MCF 10A (cell line): ENCODE data around the gene CAMKMT. TPM values are rescaled to one million over a fixed set of nuclear protein-coding genes. Genes with fewer than 3 reads are reported as not detected.

Source experiments
- BruUV-seq: library from RNA; stranded (reverse); fragments of 400-500 nt; replicated peaks from 2 replicates; lab custom pipeline; 2021; lab: Mats Ljungman, UMichigan
- CTCF ChIA-PET: fragments of 300-600 bp; sonication (Branson Sonifier 250); formaldehyde crosslinking; extraction: SDS; loops from one replicate; lab custom pipeline; 2021; ENCODE audit warnings: antibody characterized with exemption, inconsistent platforms; lab: Yijun Ruan, JAX
- POLR2A ChIA-PET: fragments of 300-600, 350-650 bp; sonication (Branson Sonifier 250); formaldehyde crosslinking; extraction: SDS; loops from one replicate; lab custom pipeline; 2020; ENCODE audit warnings: antibody characterized with exemption, inconsistent platforms; lab: Yijun Ruan, JAX
- DNase-seq: peaks from one replicate; pipeline ENCODE4 v3.0.0-alpha.2; 2018; ENCODE audit not compliant: unreplicated experiment
- H3K27ac Mint-ChIP-seq: one replicate; pipeline ENCODE4 v1.8.0; 2022; ENCODE audit warnings: mild to moderate bottlenecking, low read depth, mixed read lengths; ENCODE audit not compliant: unreplicated experiment
- H3K27me3 Mint-ChIP-seq: one replicate; pipeline ENCODE4 v1.8.0; 2022; ENCODE audit warnings: mixed read lengths; ENCODE audit not compliant: insufficient read depth, unreplicated experiment
- H3K36me3 Mint-ChIP-seq: one replicate; pipeline ENCODE4 v1.8.0; 2022; ENCODE audit warnings: mild to moderate bottlenecking, moderate library complexity, mixed read lengths; ENCODE audit not compliant: insufficient read depth, unreplicated experiment
- H3K4me1 Mint-ChIP-seq: one replicate; pipeline ENCODE4 v1.8.0; 2022; ENCODE audit warnings: mixed read lengths; ENCODE audit not compliant: insufficient read depth, unreplicated experiment
- H3K4me3 Mint-ChIP-seq: one replicate; pipeline ENCODE4 v1.8.0; 2022; ENCODE audit warnings: mild to moderate bottlenecking, moderate library complexity, mixed read lengths; ENCODE audit not compliant: unreplicated experiment
- H3K9me3 Mint-ChIP-seq: one replicate; pipeline ENCODE4 v1.8.0; 2022; ENCODE audit warnings: mixed read lengths; ENCODE audit not compliant: unreplicated experiment
- CTCF ChIP-seq: fragments of 200-600 bp; IDR thresholded peaks from one replicate; pipeline ENCODE4 v1.8.0; 2022; ENCODE audit warnings: antibody characterized with exemption, mild to moderate bottlenecking; ENCODE audit not compliant: unreplicated experiment
- intact Hi-C: fragments of 100-400 bp; cut with micrococcal nuclease; formaldehyde crosslinking; loops from 2 replicates; pipeline ENCODE4 v1.14.1; 2022
- total RNA-seq: library from RNA; stranded (reverse); gene quantifications from 2 replicates; pipeline ENCODE4 v1.2.3, GENCODE V29; 2022

CAMKMT gene
- total RNA-seq, 1 experiment from 2014 or later = 9.9 TPM

GRCh38 chr2:44528595-44528994 is 166.8 kb downstream of the CAMKMT start:
- peaks cover 8% of the 10 kb centered on the region for H3K9me3 Mint-ChIP-seq
- no peak for TF ChIP-seq CTCF
- peak; percentile 58 for DNase-seq
- H3K36me3 Mint-ChIP-seq = no peaks in the 10 kb centered on the region
- POLR2A ChIA-PET = interaction anchor here (1.2 kb wide), 1 partner anchor 43 kb away, joined by 3 read pairs; no protein-coding TSS in a partner anchor
- H3K27ac Mint-ChIP-seq = peak overlapping the region; percentile 36
- BruUV-seq = no TSS peak
- intact Hi-C loops = loop anchor here (2.0 kb wide), 1 partner anchor 50 kb away; no protein-coding TSS in a partner anchor
- peaks cover 28% of the 10 kb centered on the region for H3K4me1 Mint-ChIP-seq
- H3K4me3 Mint-ChIP-seq = peak overlapping the region; percentile 52
- CTCF ChIA-PET = interaction anchor here (1.1 to 2.1 kb wide), 2 partner anchors 49 to 453 kb away, joined by 3 to 6 read pairs; no protein-coding TSS in a partner anchor
- H3K27me3 Mint-ChIP-seq = no peaks in the 10 kb centered on the region

- Mint-ChIP-seq H3K4me1 (peaks cover 28% of the 10 kb centered on the region), H3K27me3 (no peaks in the 10 kb centered on the region), H3K36me3 (no peaks in the 10 kb centered on the region), H3K9me3 (peaks cover 3% of the 10 kb centered on the region), H3K4me3 (no peak overlapping the region), H3K27ac (peak overlapping the region; percentile 36)
- POLR2A ChIA-PET = interaction anchor here (1.1 kb wide), 1 partner anchor 19 kb away, joined by 4 read pairs; no protein-coding TSS in a partner anchor
- intact Hi-C loops = loop anchor here (2.0 kb wide), 1 partner anchor 49 kb away; no protein-coding TSS in a partner anchor
- no TSS peak for BruUV-seq
- no peak for TF ChIP-seq CTCF
- no peak for DNase-seq
- CTCF ChIA-PET = interaction anchor here (2.1 kb wide), 1 partner anchor 50 kb away, joined by 6 read pairs; no protein-coding TSS in a partner anchor
Measured at GRCh38 chr2:44529448-44529847, 167.7 kb downstream of the CAMKMT start.

GRCh38 chr2:44531289-44531688 is 169.5 kb downstream of the CAMKMT start:
- intact Hi-C loops = no loop called here
- H3K27me3 Mint-ChIP-seq = no peaks in the 10 kb centered on the region
- no peak for DNase-seq
- H3K27ac Mint-ChIP-seq = no peak overlapping the region
- TF ChIP-seq CTCF = no peak
- H3K4me3 Mint-ChIP-seq = no peak overlapping the region
- POLR2A ChIA-PET = interaction anchor here (0.6 kb wide), 1 partner anchor 1149 kb away, joined by 3 read pairs; no protein-coding TSS in a partner anchor
- no peaks in the 10 kb centered on the region for H3K9me3 Mint-ChIP-seq
- peaks cover 38% of the 10 kb centered on the region for H3K4me1 Mint-ChIP-seq
- H3K36me3 Mint-ChIP-seq = no peaks in the 10 kb centered on the region
- CTCF ChIA-PET = no interaction called here
- BruUV-seq = no TSS peak

- no peak overlapping the region for H3K27ac Mint-ChIP-seq
- no peak for DNase-seq
- no peak overlapping the region for H3K4me3 Mint-ChIP-seq
- CTCF ChIA-PET = interaction anchor here (2.1 kb wide), 1 partner anchor 9 kb away, joined by 8 read pairs; no protein-coding TSS in a partner anchor
- no peaks in the 10 kb centered on the region for H3K27me3 Mint-ChIP-seq
- H3K36me3 Mint-ChIP-seq = no peaks in the 10 kb centered on the region
- no peaks in the 10 kb centered on the region for H3K9me3 Mint-ChIP-seq
- intact Hi-C loops = no loop called here
- BruUV-seq = no TSS peak
- POLR2A ChIA-PET = interaction anchor here (0.6 kb wide), 1 partner anchor 168 kb away, joined by 4 read pairs; no protein-coding TSS in a partner anchor
- peaks cover 38% of the 10 kb centered on the region for H3K4me1 Mint-ChIP-seq
- TF ChIP-seq CTCF = no peak
Measured at GRCh38 chr2:44532031-44532430, 170.3 kb downstream of the CAMKMT start.
